ENCODE data around the gene CD320. TPM values are rescaled to one million over a fixed set of nuclear protein-coding genes. Genes with fewer than 3 reads are reported as not detected.
"Not testable (repeated sequence)": the region's sequence is repeated elsewhere in the genome, so short reads cannot be mapped to it uniquely, and the experiment has no call there.

The CD320 gene
- total RNA-seq, 1 experiment from 2014 or later: 42.9 TPM

DNA sequence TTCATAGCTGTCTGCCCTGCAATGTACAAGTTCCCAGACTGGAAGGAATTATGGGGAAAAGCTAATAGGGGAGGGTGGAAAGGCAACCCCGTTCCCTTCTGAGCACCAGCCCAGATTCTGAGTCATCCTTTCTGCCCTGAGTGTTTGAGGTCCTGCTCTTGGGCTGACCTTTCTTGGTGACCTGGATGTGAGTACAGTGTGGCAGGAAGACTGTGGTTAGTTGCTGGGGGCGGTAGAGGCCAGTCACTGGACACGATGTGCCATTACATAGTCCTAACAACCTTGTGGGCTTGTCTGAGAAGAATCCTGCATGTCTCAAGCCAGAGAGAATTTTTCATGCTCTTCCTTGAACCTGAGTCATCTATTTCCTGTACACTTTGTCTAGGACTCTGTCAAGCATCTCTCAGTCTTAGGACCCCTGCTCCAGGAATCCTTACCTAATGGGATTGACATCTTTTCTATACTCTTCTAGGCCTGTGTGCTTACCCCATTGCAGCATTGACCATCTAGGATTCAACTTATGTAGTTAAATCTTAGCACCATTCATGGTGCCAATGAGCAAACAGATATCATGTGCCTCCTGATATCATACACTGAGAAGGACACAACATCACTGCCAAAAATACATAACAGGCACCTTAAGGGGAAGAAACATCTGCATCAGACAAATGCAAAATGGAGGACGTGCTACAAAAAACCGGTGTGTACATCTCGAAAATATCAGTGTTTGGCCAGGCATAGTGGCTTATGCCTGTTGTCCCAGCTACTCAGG lies 47.7 kb upstream of the CD320 start:
- CTCF ChIA-PET: interaction anchor here (1.1 to 1.2 kb wide), 2 partner anchors 225 to 227 kb away, joined by 5 to 6 read pairs; no protein-coding TSS in a partner anchor
- no TSS peak for BruUV-seq (replicated peaks)

DNA sequence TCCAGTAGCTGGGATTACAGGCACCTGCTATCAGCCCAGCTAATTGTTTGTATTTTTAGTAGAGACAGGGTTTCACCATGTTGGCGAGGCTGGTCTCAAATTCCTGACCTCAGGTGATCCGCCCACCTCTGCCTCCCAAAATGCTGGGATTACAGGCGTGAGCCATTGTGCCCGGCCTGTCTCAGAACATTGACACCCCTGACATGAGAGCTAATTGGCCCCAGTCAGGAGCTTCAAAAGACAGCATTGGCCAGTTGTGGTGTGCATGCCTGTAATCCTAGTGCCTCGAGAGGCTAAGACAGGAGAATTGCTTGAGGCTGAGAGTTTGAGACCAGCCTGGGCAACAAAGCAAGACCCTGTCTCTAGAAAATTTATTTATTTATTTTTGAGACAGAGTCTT lies 44.7 kb upstream of the CD320 start:
- H3K36me3 ChIP-seq (ENCODE audit: low read depth); H3K27ac ChIP-seq; BruUV-seq (replicated peaks); DNase-seq; H3K4me3 ChIP-seq; H2AFZ ChIP-seq; H3K9me3 ChIP-seq (ENCODE audit: insufficient read depth, low read depth); H3K27me3 ChIP-seq (ENCODE audit: insufficient read depth, low read depth); H4K20me1 ChIP-seq (ENCODE audit: insufficient read depth); H3K4me2 ChIP-seq; H3K79me2 ChIP-seq (ENCODE audit: low read depth); H3K9me2 ChIP-seq (ENCODE audit: insufficient read depth): not testable (repeated sequence)
- intact Hi-C loops (cut with micrococcal nuclease; ENCODE audit: unreplicated experiment): loop anchor here (10.0 kb wide), 1 partner anchor 152 kb away; the partner anchor contains the start of gene PRAM1
- Histone ChIP-seq H3K4me1 (replicated peaks; ENCODE audit: insufficient read depth) (peaks cover 32% of the 10 kb centered on the region), H3F3A (ENCODE audit: insufficient read depth, low read depth) (peaks cover 27% of the 10 kb centered on the region)
- POLR2A ChIA-PET (ENCODE audit: unreplicated experiment): interaction anchor here (0.6 kb wide), 1 partner anchor 227 kb away, joined by 8 read pairs; no protein-coding TSS in a partner anchor
- CTCF ChIA-PET: interaction anchor here (0.5 to 1.9 kb wide), 2 partner anchors 156 to 230 kb away, joined by 8 read pairs; no protein-coding TSS in a partner anchor

More for the DNA sequence above, 47.7 kb upstream of the CD320 start:
- Histone ChIP-seq H3K27ac (peak overlapping the region; percentile 59), H3K36me3 (ENCODE audit: low read depth) (no peaks in the 10 kb centered on the region), H3K4me2 (peak overlapping the region; percentile 54), H3F3A (ENCODE audit: insufficient read depth, low read depth) (peaks cover 32% of the 10 kb centered on the region), H4K20me1 (ENCODE audit: insufficient read depth) (peaks cover 5% of the 10 kb centered on the region; the same call in 1 of the 2 replicates), H3K79me2 (ENCODE audit: low read depth) (no peaks in the 10 kb centered on the region), H2AFZ (no peak overlapping the region), H3K27me3 (ENCODE audit: insufficient read depth, low read depth) (no peaks in the 10 kb centered on the region), H3K4me1 (replicated peaks; ENCODE audit: insufficient read depth) (peaks cover 48% of the 10 kb centered on the region), H3K4me3 (no peak overlapping the region), H3K9me2 (ENCODE audit: insufficient read depth) (no peaks in the 10 kb centered on the region), H3K9me3 (ENCODE audit: insufficient read depth, low read depth) (no peaks in the 10 kb centered on the region)
- TF ChIP-seq, protein P1, sequence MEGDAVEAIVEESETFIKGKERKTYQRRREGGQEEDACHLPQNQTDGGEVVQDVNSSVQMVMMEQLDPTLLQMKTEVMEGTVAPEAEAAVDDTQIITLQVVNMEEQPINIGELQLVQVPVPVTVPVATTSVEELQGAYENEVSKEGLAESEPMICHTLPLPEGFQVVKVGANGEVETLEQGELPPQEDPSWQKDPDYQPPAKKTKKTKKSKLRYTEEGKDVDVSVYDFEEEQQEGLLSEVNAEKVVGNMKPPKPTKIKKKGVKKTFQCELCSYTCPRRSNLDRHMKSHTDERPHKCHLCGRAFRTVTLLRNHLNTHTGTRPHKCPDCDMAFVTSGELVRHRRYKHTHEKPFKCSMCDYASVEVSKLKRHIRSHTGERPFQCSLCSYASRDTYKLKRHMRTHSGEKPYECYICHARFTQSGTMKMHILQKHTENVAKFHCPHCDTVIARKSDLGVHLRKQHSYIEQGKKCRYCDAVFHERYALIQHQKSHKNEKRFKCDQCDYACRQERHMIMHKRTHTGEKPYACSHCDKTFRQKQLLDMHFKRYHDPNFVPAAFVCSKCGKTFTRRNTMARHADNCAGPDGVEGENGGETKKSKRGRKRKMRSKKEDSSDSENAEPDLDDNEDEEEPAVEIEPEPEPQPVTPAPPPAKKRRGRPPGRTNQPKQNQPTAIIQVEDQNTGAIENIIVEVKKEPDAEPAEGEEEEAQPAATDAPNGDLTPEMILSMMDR (conservative IDR thresholded peaks at IDR 0.05): 0 out of 2 replicates have a peak, but pooled peaks have one; percentile 14
- no peak for TF ChIP-seq EZH2 (IDR thresholded peaks at IDR 0.05; ENCODE audit: low read depth)
- POLR2A ChIA-PET (ENCODE audit: unreplicated experiment): interaction anchor here (0.5 to 0.7 kb wide), 2 partner anchors 213 to 1921 kb away, joined by 5 to 10 read pairs; no protein-coding TSS in a partner anchor
- intact Hi-C loops (cut with micrococcal nuclease; ENCODE audit: unreplicated experiment): loop anchor here (2.0 to 10.0 kb wide), 2 partner anchors 57 to 149 kb away; partner anchors contain the start of genes MARCHF2 and PRAM1
- DNase-seq: peak; percentile 70 to 98

DNA sequence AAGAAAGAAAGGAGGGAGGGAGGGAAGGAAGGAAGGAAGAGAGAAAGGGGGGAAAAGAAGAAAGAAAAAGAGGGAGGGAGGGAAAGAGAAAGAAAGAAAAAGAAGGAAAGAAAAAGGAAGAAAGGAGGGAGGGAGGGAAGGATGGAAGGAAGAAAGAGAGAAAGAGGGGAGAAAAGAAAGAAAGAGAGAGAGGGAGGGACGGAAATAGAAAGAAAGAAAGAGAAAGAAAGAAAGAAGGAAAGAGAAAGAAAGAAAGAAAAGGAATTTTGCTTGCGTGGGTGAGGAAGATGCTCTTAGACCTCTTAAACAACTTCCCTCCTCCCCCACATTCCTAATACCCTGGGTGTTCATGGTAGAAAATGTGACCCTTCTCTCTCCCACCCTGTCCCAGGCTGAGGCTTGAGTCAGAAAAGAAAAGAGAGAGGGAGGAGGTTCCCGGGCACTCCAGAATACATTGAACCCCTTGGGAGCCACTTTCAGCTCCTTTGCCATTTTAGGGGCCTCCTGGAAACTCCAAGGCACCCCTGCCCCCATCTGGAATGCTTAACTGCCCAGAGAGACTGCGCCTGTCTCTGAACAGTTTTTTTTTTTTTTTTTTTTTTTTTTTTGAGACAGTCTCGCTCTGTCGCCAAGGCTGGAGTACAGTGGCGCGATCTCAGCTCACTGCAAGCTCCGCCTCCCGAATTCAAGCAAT lies 44.1 kb upstream of the CD320 start:
- no peak overlapping the region for H3K4me2 ChIP-seq

DNA sequence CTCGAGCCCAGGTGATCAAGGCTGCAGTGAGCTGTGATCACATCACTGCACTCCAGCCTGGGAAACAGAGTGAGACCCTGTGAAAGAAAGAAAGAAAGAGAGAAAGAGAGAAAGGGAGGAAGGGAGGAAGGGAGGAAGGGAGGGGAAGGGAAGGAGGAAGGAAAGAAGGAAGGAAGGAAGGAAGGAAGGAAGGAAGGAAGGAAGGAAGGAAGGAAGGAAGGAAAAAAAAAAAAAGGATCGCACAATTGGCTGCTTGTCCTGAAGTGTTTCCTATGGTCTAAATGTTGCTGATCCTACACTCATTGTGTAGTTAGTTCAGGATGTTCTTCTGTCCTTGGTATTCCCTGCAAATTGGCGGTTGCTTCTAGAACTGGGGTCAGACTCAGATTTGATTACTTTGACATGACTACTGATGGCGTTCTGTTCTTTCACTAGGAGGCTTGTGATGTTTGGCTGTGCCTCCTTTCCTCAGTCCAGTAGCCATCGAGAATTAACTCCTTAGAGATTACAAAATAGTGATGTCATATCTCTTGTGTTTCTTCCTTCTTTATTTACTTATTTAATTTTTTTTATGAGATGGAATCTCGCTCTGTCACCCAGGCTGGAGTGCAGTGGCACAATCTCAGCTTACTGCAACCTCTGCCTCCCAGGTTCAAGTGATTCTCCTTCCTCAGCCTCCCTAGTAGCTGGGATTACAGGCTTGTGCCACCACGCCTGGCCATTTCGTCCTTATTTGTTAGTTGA lies 41.6 kb upstream of the CD320 start:
- H3K27me3 ChIP-seq (ENCODE audit: insufficient read depth, low read depth); H3K79me2 ChIP-seq (ENCODE audit: low read depth); H3K4me3 ChIP-seq; H3K9me3 ChIP-seq (ENCODE audit: insufficient read depth, low read depth); H3K36me3 ChIP-seq (ENCODE audit: low read depth); DNase-seq; CTCF ChIA-PET; H3K4me1 ChIP-seq (replicated peaks; ENCODE audit: insufficient read depth); H4K20me1 ChIP-seq (ENCODE audit: insufficient read depth); H3K27ac ChIP-seq; BruUV-seq (replicated peaks); H2AFZ ChIP-seq; POLR2A ChIA-PET (ENCODE audit: unreplicated experiment); H3K9me2 ChIP-seq (ENCODE audit: insufficient read depth); H3K4me2 ChIP-seq: not testable (repeated sequence)
- intact Hi-C loops (cut with micrococcal nuclease; ENCODE audit: unreplicated experiment): loop anchor here (10.0 kb wide), 1 partner anchor 155 kb away; the partner anchor contains the start of gene PRAM1
- H3F3A ChIP-seq (ENCODE audit: insufficient read depth, low read depth): peaks cover 12% of the 10 kb centered on the region

More for the DNA sequence above, 44.1 kb upstream of the CD320 start:
- Histone ChIP-seq H3K27ac (no peak overlapping the region), H3K27me3 (ENCODE audit: insufficient read depth, low read depth) (no peaks in the 10 kb centered on the region), H3K36me3 (ENCODE audit: low read depth) (no peaks in the 10 kb centered on the region), H3K4me3 (no peak overlapping the region), H3K9me3 (ENCODE audit: insufficient read depth, low read depth) (no peaks in the 10 kb centered on the region), H3K4me1 (replicated peaks; ENCODE audit: insufficient read depth) (peaks cover 32% of the 10 kb centered on the region), H4K20me1 (ENCODE audit: insufficient read depth) (peaks cover 5% of the 10 kb centered on the region; the same call in 1 of the 2 replicates), H3K79me2 (ENCODE audit: low read depth) (no peaks in the 10 kb centered on the region), H3F3A (ENCODE audit: insufficient read depth, low read depth) (peaks cover 30% of the 10 kb centered on the region), H3K9me2 (ENCODE audit: insufficient read depth) (no peaks in the 10 kb centered on the region), H2AFZ (no peak overlapping the region)
- no TSS peak for BruUV-seq (replicated peaks)
- CTCF ChIA-PET: interaction anchor here (1.9 kb wide), 1 partner anchor 230 kb away, joined by 8 read pairs; no protein-coding TSS in a partner anchor
- POLR2A ChIA-PET (ENCODE audit: unreplicated experiment): interaction anchor here (0.6 kb wide), 1 partner anchor 227 kb away, joined by 8 read pairs; no protein-coding TSS in a partner anchor
- DNase-seq: no peak
- no peak for TF ChIP-seq EZH2 (IDR thresholded peaks at IDR 0.05; ENCODE audit: low read depth)
- TF ChIP-seq, protein P1 (conservative IDR thresholded peaks at IDR 0.05): no peak
- intact Hi-C loops (cut with micrococcal nuclease; ENCODE audit: unreplicated experiment): loop anchor here (10.0 kb wide), 1 partner anchor 153 kb away; the partner anchor contains the start of gene PRAM1
